Naive thymus-derived CD4-positive, alpha-beta T cell (primary cell): ENCODE measurements around the gene TET2. TPM values are rescaled to one million over a fixed set of nuclear protein-coding genes. Genes with fewer than 3 reads are reported as not detected.

Experiments used
- ATAC-seq: fragments of 150-1000 bp; cut with Tn5 transposase; 2 replicates; pipeline ENCODE4 v1.10.0; 2021; ENCODE audit warnings: mild to moderate bottlenecking, moderate library complexity
- CTCF ChIA-PET: fragments of 350-600 bp; sonication (Branson Sonifier 250); formaldehyde crosslinking; loops from one replicate; lab custom pipeline; 2021; ENCODE audit warnings: antibody characterized with exemption; lab: Charles Lee
- POLR2A ChIA-PET: fragments of 350-600 bp; sonication (Branson Sonifier 250); formaldehyde crosslinking; loops from one replicate; lab custom pipeline; 2021; ENCODE audit warnings: antibody characterized with exemption, inconsistent platforms; lab: Charles Lee
- DNase-seq, 9 donors: peaks; one replicate each; pipeline versions ENCODE4 v3.0.0 to v3.0.0-alpha.2; 2020 to 2022; ENCODE audit warnings: mixed read lengths in 1 of 9
- H3K27ac ChIP-seq: one replicate; pipeline ENCODE4 v1.7.0; 2013; ENCODE audit warnings: mild to moderate bottlenecking, low read depth, low read length, moderate library complexity
- H3K27me3 ChIP-seq, 2 donors: one replicate each; pipeline ENCODE4 v1.7.0; 2013; ENCODE audit warnings: low read length in 2 of 2, mild to moderate bottlenecking in 2 of 2, moderate library complexity in 2 of 2; ENCODE audit not compliant: control insufficient read depth in 2 of 2, insufficient read depth in 2 of 2
- H3K36me3 ChIP-seq, 3 experiments: 1 replicate in 2 of 3; 2 replicates in 1 of 3; pipeline ENCODE4 v1.7.0; 2013; ENCODE audit warnings: low read length in 3 of 3, mild to moderate bottlenecking in 3 of 3, moderate library complexity in 1 of 3; ENCODE audit not compliant: insufficient read depth in 3 of 3, control insufficient read depth in 2 of 3
- H3K4me1 ChIP-seq, 2 donors: one replicate each; pipeline ENCODE4 v1.7.0; 2013; ENCODE audit warnings: low read length in 2 of 2, mild to moderate bottlenecking in 2 of 2, moderate library complexity in 1 of 2; ENCODE audit not compliant: control insufficient read depth in 2 of 2, insufficient read depth in 2 of 2
- H3K4me3 ChIP-seq: 2 replicates; pipeline ENCODE4 v1.7.0; 2013; ENCODE audit warnings: mild to moderate bottlenecking, low read length
- H3K9me3 ChIP-seq, 3 experiments: 1 replicate in 2 of 3; 2 replicates in 1 of 3; pipeline ENCODE4 v1.7.0; 2013; ENCODE audit warnings: low read length in 3 of 3; ENCODE audit not compliant: control insufficient read depth in 2 of 3
- H3K27ac Mint-ChIP-seq, 9 donors: one replicate each; pipeline ENCODE4 v1.8.0; 2020 to 2022; ENCODE audit warnings: mixed read lengths in 9 of 9, mild to moderate bottlenecking in 8 of 9, moderate library complexity in 5 of 9, inconsistent platforms in 2 of 9
- H3K27me3 Mint-ChIP-seq, 5 donors: one replicate each; pipeline ENCODE4 v1.8.0; 2021 to 2022; ENCODE audit warnings: mixed read lengths in 5 of 5, mild to moderate bottlenecking in 1 of 5
- H3K36me3 Mint-ChIP-seq, 5 donors: one replicate each; pipeline ENCODE4 v1.8.0; 2020 to 2022; ENCODE audit warnings: mixed read lengths in 5 of 5, mild to moderate bottlenecking in 3 of 5, inconsistent platforms in 1 of 5
- H3K4me1 Mint-ChIP-seq, 7 donors: one replicate each; pipeline ENCODE4 v1.8.0; 2020 to 2022; ENCODE audit warnings: mixed read lengths in 7 of 7, mild to moderate bottlenecking in 3 of 7, inconsistent platforms in 1 of 7
- H3K4me3 Mint-ChIP-seq, 10 donors: one replicate each; pipeline ENCODE4 v1.8.0; 2020 to 2022; ENCODE audit warnings: mild to moderate bottlenecking in 10 of 10, mixed read lengths in 10 of 10, moderate library complexity in 6 of 10, inconsistent platforms in 2 of 10
- H3K9me3 Mint-ChIP-seq, 11 donors: one replicate each; pipeline ENCODE4 v1.8.0; 2020 to 2022; ENCODE audit warnings: mixed read lengths in 11 of 11, mild to moderate bottlenecking in 4 of 11, inconsistent platforms in 1 of 11, moderate library complexity in 1 of 11
- intact Hi-C, 2 donors: fragments of 100-400 bp; cut with micrococcal nuclease; formaldehyde crosslinking; loops; one replicate each; pipeline ENCODE4 v1.15.1; 2023
- polyA plus RNA-seq, 2 donors: library from polyadenylated mRNA; unstranded; fragments of 300-500 nt; fragmentation: Illumina TruSeq; gene quantifications; one replicate each; pipeline ENCODE4 v1.2.3, GENCODE V29; 2021
- total RNA-seq, 6 experiments: library from RNA in 5 of 6; stranded (reverse) in 5 of 6; gene quantifications; 1 replicate in 5 of 6; 2 replicates in 1 of 6; pipeline ENCODE4 v1.2.3 and lab custom pipeline; 2021 to 2026

Gene TET2
- 10 to 100 TPM; 15.2 to 78.4 (median 32.2) TPM for total RNA-seq
- 10 to 100 TPM; 12.8 to 17.5 TPM for polyA plus RNA-seq
- total RNA-seq (lab: John Stamatoyannopoulos, UW): 69.1 reads per million, percentile 78 among the genes with 10 or more reads in this experiment

- Histone ChIP-seq H3K27ac (peak within 1 kb of the TSS; percentile 80), H3K9me3 (no peaks in the 10 kb centered on the region), H3K4me1 (peaks cover 0 to 6% of the 10 kb centered on the region in 2 donors), H3K4me3 (peak within 1 kb of the TSS; percentile 97), H3K27me3 (no peaks in the 10 kb centered on the region), H3K36me3 (peaks cover 0 to 9% (median 0%) of the 10 kb centered on the region in 3 experiments)
- Mint-ChIP-seq H3K9me3 (no peaks in the 10 kb centered on the region), H3K36me3 (peaks cover 0 to 5% (median 0%) of the 10 kb centered on the region in 5 donors), H3K27me3 (peaks cover 0 to 3% (median 0%) of the 10 kb centered on the region in 5 donors), H3K4me1 (peaks cover 31 to 41% (median 34%) of the 10 kb centered on the region in 7 donors), H3K4me3 (peak within 1 kb of the TSS; percentile 95 to 100 (median 100)), H3K27ac (peak within 1 kb of the TSS; percentile 92 to 100 (median 98))
- ChIA-PET CTCF (interaction anchor here (1.9 kb wide), 1 partner anchor 327 kb away, joined by 12 read pairs; the partner anchor contains the start of gene PPA2), POLR2A (interaction anchor here (1.4 to 1.6 kb wide), 2 partner anchors 16 to 328 kb away, joined by 3 to 11 read pairs; partner anchors contain the start of gene PPA2)
- intact Hi-C loops: loop anchor here (1.0 to 5.0 kb wide), 12 partner anchors 8 to 1170 kb away; partner anchors contain the start of genes AIMP1 (in 1 of the 2), GSTCD (in 1 of the 2), INTS12 (in 1 of the 2) and TBCK (in 1 of the 2)
- peak; percentile 66 to 85 (median 78) for DNase-seq
- ATAC-seq: peak; percentile 89
Observed at GRCh38 chr4:105146276-105147015, at the start of gene TET2. Gene TET2 (plus strand): TSS chr4:105146876. CDS start chr4:105233943, 87,067 bp downstream.

GRCh38 chr4:105102016-105102415, 44.7 kb upstream of the TET2 start:
- DNase-seq: no peak
- Histone ChIP-seq H3K4me1 (no peaks in the 10 kb centered on the region), H3K36me3 (no peaks in the 10 kb centered on the region), H3K27me3 (no peaks in the 10 kb centered on the region), H3K27ac (no peak overlapping the region), H3K4me3 (no peak overlapping the region), H3K9me3 (no peaks in the 10 kb centered on the region)
- Mint-ChIP-seq H3K27ac (no peak overlapping the region), H3K4me3 (no peak overlapping the region), H3K4me1 (no peaks in the 10 kb centered on the region), H3K27me3 (peaks cover 6 to 15% (median 12%) of the 10 kb centered on the region in 5 donors), H3K9me3 (peaks cover 1 to 22% (median 8%) of the 10 kb centered on the region in 11 donors), H3K36me3 (peaks cover 0 to 4% (median 0%) of the 10 kb centered on the region in 5 donors)
- ChIA-PET POLR2A (no interaction called here), CTCF (no interaction called here)
- no peak for ATAC-seq
- intact Hi-C loops: no loop called here

GRCh38 chr4:105106426-105106825, 40.2 kb upstream of the TET2 start:
- H3K4me1 Mint-ChIP-seq: no peaks in the 10 kb centered on the region
- CTCF ChIA-PET: no interaction called here
- H3K27me3 Mint-ChIP-seq: peaks cover 2 to 19% (median 11%) of the 10 kb centered on the region in 5 donors
- H3K27me3 ChIP-seq: no peaks in the 10 kb centered on the region
- peaks cover 0 to 2% (median 0%) of the 10 kb centered on the region in 5 donors for H3K36me3 Mint-ChIP-seq
- H3K27ac Mint-ChIP-seq: no peak overlapping the region
- intact Hi-C loops: no loop called here
- H3K36me3 ChIP-seq: no peaks in the 10 kb centered on the region
- H3K9me3 Mint-ChIP-seq: peaks cover 0 to 5% (median 0%) of the 10 kb centered on the region in 11 donors
- H3K27ac ChIP-seq: no peak overlapping the region
- no peak for DNase-seq
- ATAC-seq: no peak
- H3K4me3 ChIP-seq: no peak overlapping the region
- no peak overlapping the region for H3K4me3 Mint-ChIP-seq
- H3K4me1 ChIP-seq: no peaks in the 10 kb centered on the region
- no peaks in the 10 kb centered on the region for H3K9me3 ChIP-seq
- POLR2A ChIA-PET: no interaction called here

DNA sequence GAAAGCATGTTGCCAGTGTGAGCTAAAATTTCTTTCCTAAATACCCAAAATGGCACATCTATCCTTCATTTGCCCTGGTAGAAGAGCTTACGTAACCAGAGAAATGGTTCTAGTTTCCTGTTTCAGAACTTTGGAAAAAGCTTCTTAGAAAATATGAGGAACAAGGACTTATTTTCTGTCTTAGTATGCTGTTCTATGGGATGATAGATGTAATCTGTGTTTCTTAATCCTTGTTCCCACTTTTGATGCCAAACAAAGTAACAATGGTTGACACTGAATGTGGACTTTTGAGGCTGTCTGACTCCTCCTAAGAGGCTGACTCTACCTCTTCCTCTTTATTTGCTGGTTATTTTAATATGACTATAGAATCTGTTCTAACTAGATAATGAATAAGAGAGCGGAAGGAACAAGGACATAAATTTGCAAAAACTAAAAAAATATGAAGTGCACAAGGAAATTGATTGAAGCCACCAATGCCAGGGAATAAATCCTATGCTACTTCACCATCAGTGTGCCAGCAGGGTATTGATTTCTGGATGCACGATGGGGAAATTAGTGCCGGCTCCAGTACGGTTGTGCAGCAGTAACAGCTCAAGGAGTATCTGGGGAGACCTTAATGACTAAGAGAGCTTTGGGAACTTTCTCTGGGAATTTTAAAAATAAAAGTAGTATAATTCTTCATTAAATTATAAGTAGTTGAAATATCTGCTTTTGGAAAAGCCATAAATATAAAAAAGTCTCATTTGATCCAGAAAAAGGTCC, 39.4 kb upstream of the TET2 start:
- ChIA-PET POLR2A (no interaction called here), CTCF (no interaction called here)
- H3K9me3 ChIP-seq: no peaks in the 10 kb centered on the region
- Mint-ChIP-seq H3K4me1 (no peaks in the 10 kb centered on the region), H3K27ac (no peak overlapping the region), H3K27me3 (peaks cover 6 to 21% (median 14%) of the 10 kb centered on the region in 5 donors), H3K4me3 (no peak overlapping the region), H3K36me3 (peaks cover 0 to 3% (median 0%) of the 10 kb centered on the region in 5 donors), H3K9me3 (peaks cover 0 to 5% (median 0%) of the 10 kb centered on the region in 11 donors)
- no peaks in the 10 kb centered on the region for H3K27me3 ChIP-seq
- H3K27ac ChIP-seq: no peak overlapping the region
- no peak for ATAC-seq
- no peak overlapping the region for H3K4me3 ChIP-seq
- H3K36me3 ChIP-seq: no peaks in the 10 kb centered on the region
- intact Hi-C loops: no loop called here
- DNase-seq: no peak
- no peaks in the 10 kb centered on the region for H3K4me1 ChIP-seq

DNA sequence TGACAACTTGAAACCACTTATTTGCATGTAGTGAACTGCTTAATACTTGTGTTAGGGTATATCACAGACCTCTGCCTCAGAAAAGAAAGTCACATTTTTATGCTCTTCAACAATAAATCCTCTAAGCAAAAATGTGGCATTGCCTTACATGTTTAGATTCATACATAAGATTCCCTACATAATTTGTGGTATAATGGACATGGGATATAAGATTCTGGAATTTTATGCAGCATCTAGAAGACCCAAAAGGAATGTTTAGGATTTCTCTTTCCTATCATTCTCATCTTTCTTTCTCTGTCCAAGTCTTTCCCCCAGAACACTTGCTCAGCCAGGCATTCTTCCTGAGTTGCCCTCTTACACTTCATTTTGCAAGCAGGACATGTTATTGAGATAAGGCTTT, 37.7 kb upstream of the TET2 start:
- DNase-seq (no peak), ATAC-seq (no peak)
- Histone ChIP-seq H3K4me1 (no peaks in the 10 kb centered on the region), H3K36me3 (no peaks in the 10 kb centered on the region), H3K9me3 (no peaks in the 10 kb centered on the region), H3K27me3 (no peaks in the 10 kb centered on the region), H3K27ac (no peak overlapping the region), H3K4me3 (no peak overlapping the region)
- intact Hi-C loops: no loop called here
- ChIA-PET POLR2A (no interaction called here), CTCF (no interaction called here)
- Mint-ChIP-seq H3K4me1 (no peaks in the 10 kb centered on the region), H3K27me3 (peaks cover 10 to 24% (median 14%) of the 10 kb centered on the region in 5 donors), H3K36me3 (peaks cover 0 to 3% (median 0%) of the 10 kb centered on the region in 5 donors), H3K9me3 (peaks cover 0 to 5% (median 0%) of the 10 kb centered on the region in 11 donors), H3K27ac (no peak overlapping the region), H3K4me3 (no peak overlapping the region)

- no peak overlapping the region for H3K27ac Mint-ChIP-seq
- ATAC-seq: no peak
- POLR2A ChIA-PET: no interaction called here
Observed at GRCh38 chr4:105112274-105112673, 34.4 kb upstream of the TET2 start.

More at GRCh38 chr4:105112274-105112673, 34.4 kb upstream of the TET2 start:
- H3K36me3 Mint-ChIP-seq: peaks cover 0 to 3% (median 0%) of the 10 kb centered on the region in 5 donors
- Histone ChIP-seq H3K27me3 (no peaks in the 10 kb centered on the region), H3K4me1 (no peaks in the 10 kb centered on the region), H3K27ac (no peak overlapping the region), H3K36me3 (no peaks in the 10 kb centered on the region), H3K9me3 (no peaks in the 10 kb centered on the region), H3K4me3 (no peak overlapping the region)
- H3K27me3 Mint-ChIP-seq: peaks cover 12 to 25% (median 19%) of the 10 kb centered on the region in 5 donors
- CTCF ChIA-PET: no interaction called here
- DNase-seq: no peak
- H3K9me3 Mint-ChIP-seq: peaks cover 0 to 3% (median 0%) of the 10 kb centered on the region in 11 donors
- H3K4me3 Mint-ChIP-seq: no peak overlapping the region
- no peaks in the 10 kb centered on the region for H3K4me1 Mint-ChIP-seq
- intact Hi-C loops: no loop called here
